ENCODE measurements around the gene IRF1. TPM values are rescaled to one million over a fixed set of nuclear protein-coding genes. Genes with fewer than 3 reads are reported as not detected.
A peak's percentile ranks its signal among the peaks of the same experiment; 100 is the strongest.

IRF1 gene
- polyA plus RNA-seq, 3 donors, result 125 to 363 (median 129) TPM

GRCh38 chr5:132480042-132480441, 10.5 kb downstream of the IRF1 start:
- no peak overlapping the region for H3K4me3 Mint-ChIP-seq
- H3K4me2 ChIP-seq (replicated peaks; ENCODE audit: extremely low read depth, low read length, poor library complexity, severe bottlenecking), result no peak overlapping the region
- peaks cover 48 to 67% of the 10 kb centered on the region in 2 donors for H3K36me3 Mint-ChIP-seq
- H3K4me1 ChIP-seq (ENCODE audit: control insufficient read depth in 1 of 2, insufficient read depth in 2 of 2, low read length in 2 of 2), result peaks cover 22 to 52% of the 10 kb centered on the region in 2 donors
- no peaks in the 10 kb centered on the region for H3K27me3 ChIP-seq (ENCODE audit: control insufficient read depth in 2 of 2, insufficient read depth in 2 of 2, low read length in 2 of 2)
- TF ChIP-seq CTCF (IDR thresholded peaks at IDR 0.05), result no peak
- peaks cover 0 to 3% (median 0%) of the 10 kb centered on the region in 3 donors for H3K27me3 Mint-ChIP-seq (ENCODE audit: low read depth in 3 of 3)
- H3K9me3 Mint-ChIP-seq, result no peaks in the 10 kb centered on the region
- peak overlapping the region; percentile 40 to 82 (median 74) for H3K27ac Mint-ChIP-seq
- peaks cover 30 to 41% of the 10 kb centered on the region in 2 donors for H3K36me3 ChIP-seq (replicated peaks in 1 of 2; ENCODE audit: control insufficient read depth in 1 of 2, insufficient read depth in 2 of 2, low read length in 2 of 2)
- H2AFZ ChIP-seq (ENCODE audit: insufficient read depth, low read depth, low read length, poor library complexity, severe bottlenecking), result no peak overlapping the region
- no peak overlapping the region for H3K9ac ChIP-seq (ENCODE audit: insufficient read depth, low read length, poor library complexity, severe bottlenecking)
- no peak for DNase-seq
- WGBS (ENCODE audit: insufficient coverage), result no CpG with 5 or more reads among the region's 1 CpG
- peak overlapping the region in 1 of 2 donors; percentile 34 for H3K27ac ChIP-seq (ENCODE audit: low read depth in 1 of 2, low read length in 2 of 2)
- H3K4me1 Mint-ChIP-seq, result peaks cover 65% of the 10 kb centered on the region
- intact Hi-C loops (cut with micrococcal nuclease), result no loop called here
- H4K20me1 ChIP-seq (ENCODE audit: insufficient read depth, low read length), result peaks cover 75% of the 10 kb centered on the region
- H3K9me3 ChIP-seq (replicated peaks in 1 of 2; ENCODE audit: control insufficient read depth in 1 of 2, insufficient read depth in 1 of 2, low read length in 2 of 2), result no peaks in the 10 kb centered on the region
- no peak overlapping the region for H3K4me3 ChIP-seq (replicated peaks in 1 of 3; ENCODE audit: low read depth in 2 of 3, low read length in 3 of 3)
- peaks cover 18% of the 10 kb centered on the region for H3K79me2 ChIP-seq (ENCODE audit: insufficient read depth, low read length)

- intact Hi-C loops (cut with micrococcal nuclease), result no loop called here
- Mint-ChIP-seq H3K4me1 (peaks cover 67% of the 10 kb centered on the region), H3K27me3 (ENCODE audit: low read depth in 3 of 3) (peaks cover 0 to 2% (median under 1%) of the 10 kb centered on the region in 3 donors), H3K36me3 (peaks cover 46 to 60% of the 10 kb centered on the region in 2 donors), H3K4me3 (peak overlapping the region in 1 of 2 donors; percentile 39), H3K27ac (peak overlapping the region; percentile 9 to 82 (median 68)), H3K9me3 (no peaks in the 10 kb centered on the region)
- Histone ChIP-seq H4K20me1 (ENCODE audit: insufficient read depth, low read length) (peaks cover 67% of the 10 kb centered on the region), H3K4me1 (ENCODE audit: control insufficient read depth in 1 of 2, insufficient read depth in 2 of 2, low read length in 2 of 2) (peaks cover 22 to 51% of the 10 kb centered on the region in 2 donors), H3K9ac (ENCODE audit: insufficient read depth, low read length, poor library complexity, severe bottlenecking) (no peak overlapping the region), H3K27me3 (ENCODE audit: control insufficient read depth in 2 of 2, insufficient read depth in 2 of 2, low read length in 2 of 2) (no peaks in the 10 kb centered on the region), H2AFZ (ENCODE audit: insufficient read depth, low read depth, low read length, poor library complexity, severe bottlenecking) (no peak overlapping the region), H3K4me3 (replicated peaks in 1 of 3; ENCODE audit: low read depth in 2 of 3, low read length in 3 of 3) (no peak overlapping the region), H3K27ac (ENCODE audit: low read depth in 1 of 2, low read length in 2 of 2) (peak overlapping the region in 1 of 2 donors; percentile 34), H3K36me3 (replicated peaks in 1 of 2; ENCODE audit: control insufficient read depth in 1 of 2, insufficient read depth in 2 of 2, low read length in 2 of 2) (peaks cover 23 to 34% of the 10 kb centered on the region in 2 donors), H3K9me3 (replicated peaks in 1 of 2; ENCODE audit: control insufficient read depth in 1 of 2, insufficient read depth in 1 of 2, low read length in 2 of 2) (no peaks in the 10 kb centered on the region), H3K79me2 (ENCODE audit: insufficient read depth, low read length) (peaks cover 12% of the 10 kb centered on the region), H3K4me2 (replicated peaks; ENCODE audit: extremely low read depth, low read length, poor library complexity, severe bottlenecking) (no peak overlapping the region)
- WGBS (ENCODE audit: insufficient coverage), result 0% methylated on average over 1 of the region's 3 CpGs
- no peak for TF ChIP-seq CTCF (IDR thresholded peaks at IDR 0.05)
- DNase-seq, result peak in 1 of 3 donors; percentile 40
Observed at GRCh38 chr5:132479111-132479951, 11.2 kb downstream of the IRF1 start.
